ENCODE data around the gene CENPQ.
A peak's percentile ranks its signal among the peaks of the same experiment; 100 is the strongest.

The CENPQ gene

DNA sequence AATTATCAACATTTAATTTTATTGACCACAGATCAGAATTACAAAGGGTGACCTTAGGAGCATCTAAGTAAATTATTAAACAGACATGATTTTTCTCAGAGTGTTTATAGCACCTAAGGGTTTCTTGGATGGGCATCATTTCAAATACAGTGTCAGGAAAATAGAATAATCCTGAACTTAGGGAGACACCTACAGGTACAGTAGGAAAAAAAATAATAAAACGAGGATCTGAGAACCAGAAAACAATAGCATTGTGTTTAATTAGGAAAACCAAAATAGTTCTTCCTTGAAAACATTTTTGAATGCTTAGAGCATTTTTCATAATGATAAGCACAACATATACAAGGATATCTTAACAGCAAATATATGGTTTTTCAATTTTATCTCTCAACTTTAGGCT, 39.4 kb upstream of the CENPQ start:
- H4K20me1 ChIP-seq (ENCODE audit: control insufficient read depth, insufficient read depth, low read depth, low read length), result no peaks in the 10 kb centered on the region
- no peaks in the 10 kb centered on the region for H3K9me3 ChIP-seq (ENCODE audit: control insufficient read depth, insufficient read depth, low read length)
- H3K4me3 ChIP-seq (ENCODE audit: low read length), result no peak overlapping the region
- H3K36me3 ChIP-seq (ENCODE audit: control insufficient read depth, low read length), result no peaks in the 10 kb centered on the region
- H3K27me3 ChIP-seq (ENCODE audit: control insufficient read depth, low read length), result 0 out of 2 replicates have a peak, but pooled peaks cover 4% of the 10 kb centered on the region
- H3F3A ChIP-seq (ENCODE audit: control insufficient read depth, insufficient read depth), result no peaks in the 10 kb centered on the region
- no peaks in the 10 kb centered on the region for H3K79me2 ChIP-seq (ENCODE audit: control insufficient read depth, low read length)
- TF ChIP-seq, protein P1, sequence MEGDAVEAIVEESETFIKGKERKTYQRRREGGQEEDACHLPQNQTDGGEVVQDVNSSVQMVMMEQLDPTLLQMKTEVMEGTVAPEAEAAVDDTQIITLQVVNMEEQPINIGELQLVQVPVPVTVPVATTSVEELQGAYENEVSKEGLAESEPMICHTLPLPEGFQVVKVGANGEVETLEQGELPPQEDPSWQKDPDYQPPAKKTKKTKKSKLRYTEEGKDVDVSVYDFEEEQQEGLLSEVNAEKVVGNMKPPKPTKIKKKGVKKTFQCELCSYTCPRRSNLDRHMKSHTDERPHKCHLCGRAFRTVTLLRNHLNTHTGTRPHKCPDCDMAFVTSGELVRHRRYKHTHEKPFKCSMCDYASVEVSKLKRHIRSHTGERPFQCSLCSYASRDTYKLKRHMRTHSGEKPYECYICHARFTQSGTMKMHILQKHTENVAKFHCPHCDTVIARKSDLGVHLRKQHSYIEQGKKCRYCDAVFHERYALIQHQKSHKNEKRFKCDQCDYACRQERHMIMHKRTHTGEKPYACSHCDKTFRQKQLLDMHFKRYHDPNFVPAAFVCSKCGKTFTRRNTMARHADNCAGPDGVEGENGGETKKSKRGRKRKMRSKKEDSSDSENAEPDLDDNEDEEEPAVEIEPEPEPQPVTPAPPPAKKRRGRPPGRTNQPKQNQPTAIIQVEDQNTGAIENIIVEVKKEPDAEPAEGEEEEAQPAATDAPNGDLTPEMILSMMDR (IDR thresholded peaks at IDR 0.05; ENCODE audit: low read depth, low read length, poor library complexity, severe bottlenecking), result peak; percentile 17
- TF ChIP-seq EZH2phosphoT487 (IDR thresholded peaks at IDR 0.05; ENCODE audit: borderline replicate concordance, low read length), result no peak
- no peaks in the 10 kb centered on the region for H3K9me2 ChIP-seq (replicated peaks; ENCODE audit: control insufficient read depth, low read length)
- no peak overlapping the region for H3K4me2 ChIP-seq (ENCODE audit: low read length)
- H3K4me1 ChIP-seq (ENCODE audit: control insufficient read depth, low read length), result no peaks in the 10 kb centered on the region
- no peak overlapping the region for H3K27ac ChIP-seq (ENCODE audit: low read depth, low read length)

DNA sequence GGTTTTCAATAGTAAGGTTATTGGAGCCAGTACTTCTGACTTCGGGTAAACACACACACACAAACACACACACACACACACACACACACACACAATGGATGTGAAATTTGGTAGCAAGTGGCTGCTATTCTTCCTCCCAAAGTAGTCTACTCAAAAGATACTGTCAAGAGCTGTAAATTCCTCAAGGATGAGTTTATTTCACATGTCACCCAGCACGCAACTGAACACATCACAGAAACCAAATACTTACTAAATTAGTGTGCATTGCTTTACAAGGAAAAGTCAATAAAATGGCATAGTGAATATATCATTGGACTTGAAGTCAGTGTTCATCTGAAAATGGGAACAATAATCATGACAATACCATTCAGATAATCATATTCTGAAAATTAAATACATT, 33.0 kb upstream of the CENPQ start:
- TF ChIP-seq, protein P1 (IDR thresholded peaks at IDR 0.05; ENCODE audit: low read depth, low read length, poor library complexity, severe bottlenecking), result no peak
- no peak for TF ChIP-seq EZH2phosphoT487 (IDR thresholded peaks at IDR 0.05; ENCODE audit: borderline replicate concordance, low read length)
- peaks cover 21% of the 10 kb centered on the region for H3K36me3 ChIP-seq (ENCODE audit: control insufficient read depth, low read length)
- no peaks in the 10 kb centered on the region for H3K4me1 ChIP-seq (ENCODE audit: control insufficient read depth, low read length)
- H3K9me3 ChIP-seq (ENCODE audit: control insufficient read depth, insufficient read depth, low read length), result no peaks in the 10 kb centered on the region
- H3K27ac ChIP-seq (ENCODE audit: low read depth, low read length), result no peak overlapping the region
- no peaks in the 10 kb centered on the region for H3F3A ChIP-seq (ENCODE audit: control insufficient read depth, insufficient read depth)
- no peak overlapping the region for H3K4me2 ChIP-seq (ENCODE audit: low read length)
- no peaks in the 10 kb centered on the region for H4K20me1 ChIP-seq (ENCODE audit: control insufficient read depth, insufficient read depth, low read depth, low read length)
- H3K9me2 ChIP-seq (replicated peaks; ENCODE audit: control insufficient read depth, low read length), result no peaks in the 10 kb centered on the region
- no peak overlapping the region for H3K4me3 ChIP-seq (ENCODE audit: low read length)
- H3K79me2 ChIP-seq (ENCODE audit: control insufficient read depth, low read length), result no peaks in the 10 kb centered on the region
- H3K27me3 ChIP-seq (ENCODE audit: control insufficient read depth, low read length), result no peaks in the 10 kb centered on the region

DNA sequence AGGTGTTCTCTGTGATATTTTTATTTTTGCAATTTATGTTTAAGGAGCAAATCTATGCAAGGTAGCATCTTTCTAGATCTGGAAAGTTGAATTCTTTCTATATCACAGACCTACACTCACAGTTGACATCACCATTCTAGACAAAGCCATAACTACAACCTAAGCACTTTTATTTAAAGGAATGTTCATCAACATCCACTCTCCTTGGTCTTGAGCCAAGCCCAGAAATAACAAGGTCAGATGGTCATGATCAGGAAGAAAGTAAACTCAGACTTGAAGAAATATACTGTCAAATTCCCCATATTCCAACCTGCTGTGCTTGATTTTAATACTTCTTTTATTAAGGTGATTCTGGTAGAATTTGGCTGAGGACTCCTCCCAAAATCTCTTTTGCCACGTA, 32.3 kb upstream of the CENPQ start:
- Histone ChIP-seq H3K9me3 (ENCODE audit: control insufficient read depth, insufficient read depth, low read length) (no peaks in the 10 kb centered on the region), H3K4me3 (ENCODE audit: low read length) (no peak overlapping the region), H3K4me1 (ENCODE audit: control insufficient read depth, low read length) (no peaks in the 10 kb centered on the region), H3K79me2 (ENCODE audit: control insufficient read depth, low read length) (no peaks in the 10 kb centered on the region), H3K4me2 (ENCODE audit: low read length) (no peak overlapping the region), H3K27ac (ENCODE audit: low read depth, low read length) (no peak overlapping the region), H3K9me2 (replicated peaks; ENCODE audit: control insufficient read depth, low read length) (no peaks in the 10 kb centered on the region), H4K20me1 (ENCODE audit: control insufficient read depth, insufficient read depth, low read depth, low read length) (no peaks in the 10 kb centered on the region), H3K36me3 (ENCODE audit: control insufficient read depth, low read length) (peaks cover 23% of the 10 kb centered on the region), H3K27me3 (ENCODE audit: control insufficient read depth, low read length) (no peaks in the 10 kb centered on the region), H3F3A (ENCODE audit: control insufficient read depth, insufficient read depth) (no peaks in the 10 kb centered on the region)
- no peak for TF ChIP-seq EZH2phosphoT487 (IDR thresholded peaks at IDR 0.05; ENCODE audit: borderline replicate concordance, low read length)
- TF ChIP-seq, protein P1 (IDR thresholded peaks at IDR 0.05; ENCODE audit: low read depth, low read length, poor library complexity, severe bottlenecking), result no peak

DNA sequence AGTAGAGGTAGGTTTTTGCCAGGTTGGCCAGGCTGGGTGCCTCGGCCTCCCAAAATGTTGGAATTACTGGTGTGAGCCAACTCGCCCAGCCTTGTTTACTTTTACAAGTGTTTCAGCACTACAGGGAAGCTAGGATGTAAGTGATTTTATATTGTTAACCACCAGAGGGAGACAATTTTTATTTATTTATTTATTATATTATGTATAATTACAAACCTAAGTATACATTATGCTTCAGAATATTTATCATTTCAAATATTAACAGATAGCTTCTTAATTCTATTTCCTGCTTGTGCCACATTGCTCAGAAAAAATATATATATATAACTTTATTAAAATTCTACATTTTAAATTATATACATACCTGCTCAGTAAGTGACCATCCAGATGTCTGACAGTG, 9.9 kb upstream of the CENPQ start:
- no peaks in the 10 kb centered on the region for H3F3A ChIP-seq (ENCODE audit: control insufficient read depth, insufficient read depth)
- H3K4me1 ChIP-seq (ENCODE audit: control insufficient read depth, low read length), result no peaks in the 10 kb centered on the region
- H3K27ac ChIP-seq (ENCODE audit: low read depth, low read length), result no peak overlapping the region
- no peaks in the 10 kb centered on the region for H3K27me3 ChIP-seq (ENCODE audit: control insufficient read depth, low read length)
- TF ChIP-seq, protein P1 (IDR thresholded peaks at IDR 0.05; ENCODE audit: low read depth, low read length, poor library complexity, severe bottlenecking), result no peak
- TF ChIP-seq EZH2phosphoT487 (IDR thresholded peaks at IDR 0.05; ENCODE audit: borderline replicate concordance, low read length), result no peak
- H3K79me2 ChIP-seq (ENCODE audit: control insufficient read depth, low read length), result no peaks in the 10 kb centered on the region
- no peak overlapping the region for H3K4me3 ChIP-seq (ENCODE audit: low read length)
- no peaks in the 10 kb centered on the region for H3K9me2 ChIP-seq (replicated peaks; ENCODE audit: control insufficient read depth, low read length)
- H4K20me1 ChIP-seq (ENCODE audit: control insufficient read depth, insufficient read depth, low read depth, low read length), result no peaks in the 10 kb centered on the region
- H3K36me3 ChIP-seq (ENCODE audit: control insufficient read depth, low read length), result peaks cover 29% of the 10 kb centered on the region
- H3K4me2 ChIP-seq (ENCODE audit: low read length), result no peak overlapping the region
- H3K9me3 ChIP-seq (ENCODE audit: control insufficient read depth, insufficient read depth, low read length), result no peaks in the 10 kb centered on the region

Measured in DOHH2 (cell line).